Measurements from ENCODE around the gene LY6G6F.

The LY6G6F gene

DNA sequence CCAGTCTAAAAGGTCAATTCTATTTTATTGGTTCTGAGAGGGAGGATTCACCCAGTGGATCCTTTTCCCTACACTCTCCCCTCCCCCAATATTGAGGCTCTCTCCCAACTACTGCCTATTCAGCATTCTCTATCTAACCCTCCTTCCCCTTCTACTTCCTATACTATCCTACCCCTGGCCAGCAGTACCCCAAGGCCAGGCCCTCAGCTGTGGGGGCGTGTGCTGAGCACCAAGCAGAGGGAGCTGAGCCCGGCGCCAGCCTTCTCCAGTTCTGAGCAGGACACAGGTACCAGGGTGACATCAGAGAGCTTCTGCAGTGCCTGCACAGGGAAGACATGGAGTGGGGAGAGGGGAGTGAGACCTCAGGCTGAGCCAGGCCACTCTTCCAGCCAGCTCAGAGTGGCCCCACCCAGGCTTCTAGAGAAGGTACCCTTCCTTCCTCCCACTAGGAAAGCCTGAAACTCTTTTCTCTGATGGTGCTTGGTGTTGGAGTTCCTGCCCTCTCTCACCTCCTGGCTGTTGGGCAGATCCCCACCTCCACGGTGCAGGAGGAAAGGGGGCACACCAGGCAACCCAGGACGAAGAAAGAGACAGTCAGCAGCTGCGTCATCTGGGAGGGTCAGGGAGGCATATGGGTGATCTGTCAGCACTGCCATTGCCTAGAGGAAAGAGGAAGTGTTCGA lies 20.5 kb downstream of the LY6G6F start:
- DNase-seq, result no peak

DNA sequence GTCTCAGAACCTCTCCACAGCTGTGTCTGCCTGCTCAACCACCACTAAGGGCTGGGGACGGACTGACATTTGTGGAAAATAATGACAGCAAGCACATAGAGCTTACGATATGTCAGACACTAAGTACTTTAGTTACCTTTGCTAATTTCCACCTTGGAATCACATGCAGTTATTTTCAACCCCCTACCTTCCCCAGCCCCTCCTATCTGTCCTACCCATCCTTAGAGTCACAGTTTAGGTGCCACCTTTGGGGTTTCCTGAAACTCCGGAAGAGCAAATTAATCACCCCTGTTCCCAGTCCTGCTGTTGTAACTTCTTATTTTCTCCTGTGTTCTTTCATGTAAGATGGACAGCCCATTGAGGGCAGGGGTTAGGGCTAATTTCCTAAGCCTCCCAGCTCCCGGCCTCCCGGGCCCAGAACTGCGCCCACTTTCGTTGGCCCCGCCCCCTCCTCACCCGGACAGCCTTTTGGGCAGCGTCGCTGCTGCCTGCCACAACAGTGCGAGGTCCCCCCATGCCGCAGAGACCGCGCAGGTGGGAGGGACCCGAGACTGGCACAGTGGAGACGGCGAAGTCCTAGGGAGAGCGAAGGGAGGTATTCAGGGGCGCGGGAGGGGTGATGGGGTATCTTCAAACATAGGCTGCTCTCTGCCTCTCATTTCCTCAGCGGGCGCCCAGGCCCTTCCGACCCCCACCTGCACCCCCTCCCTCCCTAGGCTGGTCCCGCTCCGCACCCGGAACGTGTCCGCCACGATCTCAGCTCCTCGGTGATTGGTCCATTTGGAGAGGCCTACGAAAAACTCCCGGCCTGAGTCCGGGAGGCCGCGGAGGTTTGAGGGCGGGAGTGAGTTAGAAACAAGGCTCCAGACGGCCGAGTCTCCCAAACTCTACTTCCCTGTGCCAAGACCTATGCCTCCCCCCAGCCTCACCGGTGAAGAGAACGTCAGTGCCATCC lies 21.3 kb downstream of the LY6G6F start:
- no peak for DNase-seq

DNA sequence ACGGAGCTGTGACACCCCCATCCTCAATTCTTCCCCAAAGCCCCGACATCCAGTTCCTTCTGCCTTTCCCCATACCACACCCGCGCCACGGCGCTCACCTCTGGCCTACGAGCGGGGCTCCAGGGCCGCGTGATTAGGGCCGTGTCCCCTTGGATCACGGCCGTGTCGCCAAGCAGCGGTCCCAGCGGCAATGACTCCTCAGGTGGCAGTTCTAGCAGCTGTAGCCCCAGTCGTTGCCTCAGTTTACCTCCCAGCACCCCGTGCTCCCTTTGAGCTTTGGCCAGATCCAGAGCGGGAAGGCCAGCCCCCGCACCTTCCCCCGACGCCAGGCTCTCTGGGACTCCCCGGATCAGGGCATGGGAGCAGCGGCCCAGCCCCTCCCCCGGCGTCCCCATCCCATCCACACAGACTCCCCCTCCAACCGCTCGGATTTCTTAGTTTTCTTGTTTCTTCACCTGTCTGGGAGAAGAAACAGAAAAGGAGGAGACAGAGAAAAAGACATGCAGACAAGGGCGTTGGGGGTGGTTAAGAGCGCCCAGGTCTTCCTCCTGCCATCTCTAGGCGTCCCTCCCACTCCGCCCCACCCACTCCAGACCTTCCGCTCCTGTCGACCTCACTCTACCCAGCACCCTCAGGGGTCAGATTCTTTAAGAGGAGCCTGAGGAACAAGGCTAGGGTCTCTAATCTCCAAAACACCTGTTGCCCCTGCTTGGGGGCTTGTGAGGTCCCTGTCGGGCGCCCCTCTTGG lies 22.3 kb downstream of the LY6G6F start, which contains the start of gene DDAH2:
TSS of gene DDAH2 (minus strand) at position 533 of the 748 bp plus-strand sequence. CDS start at position 395, 138 bp downstream.
- DNase-seq, result no peak

DNA sequence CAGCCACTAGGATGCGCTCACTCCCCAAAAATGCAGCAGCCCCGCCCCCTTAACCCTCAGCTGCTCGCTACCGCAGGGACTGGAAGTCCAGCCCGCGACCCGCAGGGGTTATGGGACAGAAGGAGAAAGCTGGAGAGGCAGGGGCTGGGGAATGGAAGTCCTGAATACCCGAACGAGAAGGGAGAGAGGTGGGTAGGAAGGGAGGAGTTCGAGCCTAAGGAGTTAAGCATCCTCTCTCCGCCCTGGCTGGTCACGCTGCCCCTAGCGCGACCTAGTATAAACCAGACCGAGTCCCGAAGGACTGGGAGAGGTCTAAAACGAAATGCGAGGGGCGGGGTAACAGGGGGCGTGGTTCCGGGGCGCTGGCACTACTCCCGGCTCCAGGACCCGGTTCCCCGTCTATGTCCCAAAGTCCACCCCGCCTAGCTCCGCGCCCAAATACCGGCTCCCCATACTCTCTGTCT lies 22.9 kb downstream of the LY6G6F start:
- peak; percentile 35 for DNase-seq

DNA sequence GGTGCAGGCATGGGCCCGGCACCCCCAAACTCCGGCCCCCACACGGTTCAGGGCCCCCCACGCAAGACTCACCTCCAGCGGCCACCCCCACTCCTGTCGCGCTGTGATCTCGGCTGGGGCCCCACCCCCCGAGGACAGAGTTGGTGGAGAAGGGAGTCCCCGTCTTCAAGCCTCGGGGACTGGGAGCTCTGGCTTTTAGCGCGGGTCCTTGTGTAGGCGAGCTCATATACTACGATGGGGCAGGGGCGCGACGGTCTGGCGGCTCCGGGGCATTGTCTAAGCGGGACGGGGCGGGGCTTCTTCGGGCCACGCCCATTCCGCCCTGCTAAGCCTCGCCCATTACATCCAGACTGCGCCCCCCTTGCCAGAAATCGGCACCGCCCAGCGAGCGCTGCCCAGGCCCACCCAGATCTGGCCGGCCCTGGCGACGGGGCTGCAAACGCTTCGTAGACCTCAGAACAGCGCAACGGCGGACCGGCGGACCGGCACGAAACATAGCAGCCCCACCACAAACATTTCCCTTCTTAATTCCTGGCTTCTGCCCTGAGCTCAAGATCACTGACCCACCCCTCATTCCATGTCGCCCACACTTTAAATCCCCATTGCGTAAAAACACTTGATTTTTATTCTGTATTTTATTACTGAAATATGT lies 23.4 kb downstream of the LY6G6F start:
- DNase-seq, result no peak

DNA sequence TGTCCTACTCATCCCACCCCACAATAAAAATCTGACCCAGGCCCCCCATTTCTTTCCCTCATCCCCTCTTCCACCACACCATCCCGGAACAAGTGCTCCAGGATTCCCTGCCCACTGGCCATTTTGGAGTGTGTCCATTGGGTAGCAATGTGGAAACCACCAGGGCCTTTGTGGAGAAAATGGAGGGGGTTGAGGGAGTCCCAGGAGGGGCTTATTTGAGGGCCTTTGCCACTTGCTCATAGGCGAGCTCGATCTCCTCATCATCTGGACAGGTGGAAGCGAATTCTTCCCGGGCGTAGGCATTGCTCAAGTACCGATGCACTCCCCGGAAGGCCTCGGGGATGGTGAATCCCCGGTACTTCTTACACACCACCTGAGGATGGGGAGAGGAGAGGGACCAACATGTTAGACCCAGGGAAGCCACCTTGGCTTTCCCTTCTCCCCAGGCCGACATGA lies 24.0 kb downstream of the LY6G6F start:
- no peak for DNase-seq

DNA sequence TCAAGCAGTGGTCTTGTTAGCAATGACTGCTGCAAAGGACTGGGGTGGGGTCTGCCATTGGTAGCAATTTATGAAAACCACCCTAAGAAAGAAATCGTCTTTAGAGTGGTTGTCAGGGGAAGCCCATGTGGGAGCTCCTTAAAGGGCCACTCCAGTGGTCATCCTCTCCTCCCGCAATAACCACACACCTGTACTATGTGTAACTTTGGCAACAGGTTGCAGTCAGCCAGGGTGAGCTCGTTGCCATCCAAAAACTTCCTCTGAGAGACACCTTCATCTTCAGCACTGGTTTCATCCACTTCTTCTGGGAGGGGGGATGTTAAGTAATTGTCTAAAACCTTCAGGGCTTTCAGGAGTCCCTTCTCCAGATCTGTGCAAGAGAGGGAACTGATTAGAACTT lies 25.4 kb downstream of the LY6G6F start:
- DNase-seq, result no peak

DNA sequence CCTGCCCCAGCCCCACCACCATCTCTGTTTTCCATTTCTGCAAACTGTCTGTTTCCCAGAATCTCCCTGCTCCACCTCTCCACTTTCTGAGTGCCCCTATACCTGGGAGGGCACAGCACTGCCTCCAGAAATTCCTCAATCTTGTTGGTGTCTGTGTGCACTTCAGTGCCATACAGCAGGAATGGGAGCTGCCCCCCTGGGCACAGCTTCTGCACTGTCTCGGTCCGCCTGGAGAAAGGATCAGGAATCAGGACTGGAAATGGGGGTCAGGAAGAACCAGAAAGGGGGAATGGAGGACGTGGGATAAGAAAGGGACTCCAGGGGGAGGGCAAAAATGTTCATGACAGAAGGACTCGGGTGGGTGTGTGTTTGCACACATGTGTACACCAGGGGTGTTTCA lies 27.1 kb downstream of the LY6G6F start:
- DNase-seq, result no peak

DNA sequence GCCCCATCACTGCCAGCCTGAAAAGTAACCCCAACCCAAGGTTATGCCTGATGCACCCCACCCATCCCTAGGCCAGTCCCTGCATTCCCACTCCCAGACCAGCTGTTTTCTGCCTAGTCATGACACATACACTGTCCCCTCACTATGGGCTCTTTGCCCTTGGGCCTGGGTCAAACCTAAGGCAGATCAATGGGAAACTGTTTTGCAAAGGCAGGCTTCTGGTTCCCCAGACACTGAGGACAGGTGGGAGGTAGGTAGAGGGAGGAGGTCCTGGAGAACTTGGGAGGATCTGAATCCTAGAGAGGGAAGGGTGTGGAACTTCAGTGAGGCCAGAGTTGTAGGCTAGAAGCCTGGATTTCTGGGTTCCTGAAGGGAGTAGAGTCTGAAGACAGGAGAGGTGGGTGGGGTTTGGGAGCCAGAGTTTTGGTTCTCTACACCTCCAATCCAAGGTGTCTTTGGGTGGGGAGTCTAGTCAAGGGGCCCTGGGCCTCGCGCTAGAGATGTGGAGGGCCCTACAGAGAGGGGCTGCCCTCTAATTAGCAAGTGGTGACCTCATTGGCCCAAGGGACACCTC lies 27.7 kb downstream of the LY6G6F start:
- no peak for DNase-seq

DNA sequence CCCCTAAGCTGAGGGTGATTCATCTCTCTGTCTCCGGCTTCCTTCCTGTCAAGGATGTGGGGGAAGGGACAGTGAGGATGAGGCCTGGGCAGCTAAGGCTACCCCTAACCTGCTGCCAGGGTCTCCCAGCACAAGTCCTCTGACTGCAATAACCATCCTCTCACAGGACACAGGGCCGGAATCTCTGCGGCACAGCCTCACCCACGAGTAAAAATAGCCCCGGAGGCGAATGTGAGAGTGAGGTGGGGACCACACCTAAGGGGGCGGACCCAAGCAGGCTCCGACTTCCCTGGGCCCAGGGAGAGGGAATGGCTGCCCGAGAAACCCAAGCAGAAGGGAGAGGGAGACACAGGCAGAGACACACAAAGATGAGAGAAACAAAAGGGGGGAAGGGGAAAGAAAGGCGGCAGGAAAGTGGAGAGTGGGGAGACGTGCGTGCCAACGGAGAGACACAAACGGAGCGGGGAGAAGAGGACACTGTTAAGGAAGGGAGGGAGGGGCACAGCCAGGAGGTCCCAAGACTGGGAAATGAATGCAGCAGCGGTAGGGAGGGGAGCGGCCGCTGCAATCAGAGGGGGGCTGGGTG lies 28.2 kb downstream of the LY6G6F start:
- no peak for DNase-seq

DNA sequence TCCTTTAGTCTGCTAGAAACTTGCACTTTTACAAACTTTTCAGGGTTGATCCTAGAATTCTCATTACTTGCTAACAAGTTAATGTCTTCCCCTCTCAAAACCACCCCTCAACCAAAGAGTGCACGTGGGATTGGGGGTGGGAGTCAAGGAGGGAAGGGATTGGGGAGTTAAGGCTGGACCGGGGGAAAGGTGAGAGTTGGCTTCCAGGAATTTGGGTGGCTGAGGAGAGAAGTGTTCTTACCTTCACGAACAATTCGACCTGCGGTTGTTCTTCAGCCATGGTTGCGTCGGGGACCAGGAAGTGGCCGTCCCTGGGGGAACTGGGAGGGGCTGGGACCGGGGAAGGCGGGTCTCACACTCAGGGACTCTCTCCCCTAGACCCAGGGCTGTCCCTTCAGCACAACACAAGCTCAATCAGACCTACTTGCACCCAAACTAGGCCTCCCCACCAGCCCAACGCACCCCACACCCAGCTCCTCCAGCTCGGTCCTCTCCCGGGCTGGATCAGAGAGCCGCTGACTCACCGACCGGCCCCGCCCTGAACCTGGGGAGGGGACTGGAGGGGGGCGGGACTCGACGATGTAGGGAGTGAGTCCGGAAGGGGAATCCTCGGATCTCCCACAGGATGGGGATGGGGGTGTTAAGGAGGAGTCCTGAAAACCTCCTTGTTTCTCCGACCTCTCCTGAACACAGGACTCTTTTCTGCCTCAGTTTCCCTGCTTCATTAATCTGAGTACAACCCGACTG lies 29.5 kb downstream of the LY6G6F start, which contains the start of gene CLIC1:
TSS of gene CLIC1 (minus strand) at position 510 of the 747 bp plus-strand sequence. CDS start at position 280, 230 bp downstream.
- DNase-seq, result peak; percentile 61

DNA sequence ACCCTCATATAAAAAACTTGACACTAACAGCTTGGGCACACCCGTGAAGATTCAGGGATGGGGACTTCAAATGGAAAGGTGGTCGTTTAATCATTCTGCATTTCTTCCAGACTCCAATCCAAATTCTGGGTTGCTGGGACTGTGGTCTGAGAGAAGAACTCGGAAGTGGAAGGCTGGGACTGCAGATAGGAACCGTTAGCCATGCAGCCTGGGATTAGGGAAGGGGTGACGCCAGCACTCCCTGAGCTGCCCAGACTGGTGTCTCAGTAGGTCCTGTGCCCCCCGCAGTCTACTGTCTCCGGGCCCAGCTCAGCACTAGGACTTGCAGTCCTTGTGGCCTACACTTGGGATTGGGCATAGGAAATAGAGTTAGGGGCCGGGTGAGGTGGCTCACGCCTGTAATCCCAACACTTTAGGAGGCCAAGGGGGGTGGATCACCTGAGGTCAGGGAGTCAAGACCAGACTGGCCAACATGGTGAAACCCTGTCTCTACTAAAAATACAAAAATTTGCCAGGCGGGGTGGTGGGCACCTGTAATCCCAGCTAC lies 30.2 kb downstream of the LY6G6F start:
- DNase-seq, result no peak

DNA sequence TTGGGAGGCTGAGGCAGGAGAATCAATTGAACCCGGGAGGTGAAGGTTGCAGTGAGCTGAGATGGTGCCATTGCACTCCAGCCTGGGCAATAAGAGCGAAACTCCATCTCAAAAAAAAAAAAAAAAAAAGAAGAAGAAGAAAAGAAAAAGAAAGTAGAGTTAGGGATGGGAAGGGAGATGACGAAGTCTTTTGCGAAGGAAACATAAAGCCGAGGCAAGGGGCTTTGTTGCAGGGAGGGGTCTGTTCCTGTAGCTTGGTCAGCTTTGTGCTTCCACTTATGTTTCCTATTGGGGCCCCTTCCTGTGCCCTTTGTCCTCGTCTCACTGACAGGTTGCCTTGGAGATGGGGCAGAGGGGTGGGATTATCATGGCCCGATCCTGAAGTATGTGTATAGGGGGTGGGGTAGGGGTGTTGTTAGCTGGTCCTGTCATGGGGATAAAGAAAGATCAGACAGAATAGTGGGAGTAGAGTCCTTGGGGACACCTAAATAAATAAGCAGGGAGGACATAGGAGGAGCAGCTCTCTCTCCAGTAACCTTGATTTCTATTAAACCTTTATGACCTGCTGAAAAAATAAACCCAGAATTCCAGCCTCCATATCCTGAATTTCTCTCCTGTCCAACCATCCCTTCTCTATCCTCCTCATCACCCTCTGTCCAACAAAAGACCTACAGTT lies 30.8 kb downstream of the LY6G6F start:
- DNase-seq, result no peak

DNA sequence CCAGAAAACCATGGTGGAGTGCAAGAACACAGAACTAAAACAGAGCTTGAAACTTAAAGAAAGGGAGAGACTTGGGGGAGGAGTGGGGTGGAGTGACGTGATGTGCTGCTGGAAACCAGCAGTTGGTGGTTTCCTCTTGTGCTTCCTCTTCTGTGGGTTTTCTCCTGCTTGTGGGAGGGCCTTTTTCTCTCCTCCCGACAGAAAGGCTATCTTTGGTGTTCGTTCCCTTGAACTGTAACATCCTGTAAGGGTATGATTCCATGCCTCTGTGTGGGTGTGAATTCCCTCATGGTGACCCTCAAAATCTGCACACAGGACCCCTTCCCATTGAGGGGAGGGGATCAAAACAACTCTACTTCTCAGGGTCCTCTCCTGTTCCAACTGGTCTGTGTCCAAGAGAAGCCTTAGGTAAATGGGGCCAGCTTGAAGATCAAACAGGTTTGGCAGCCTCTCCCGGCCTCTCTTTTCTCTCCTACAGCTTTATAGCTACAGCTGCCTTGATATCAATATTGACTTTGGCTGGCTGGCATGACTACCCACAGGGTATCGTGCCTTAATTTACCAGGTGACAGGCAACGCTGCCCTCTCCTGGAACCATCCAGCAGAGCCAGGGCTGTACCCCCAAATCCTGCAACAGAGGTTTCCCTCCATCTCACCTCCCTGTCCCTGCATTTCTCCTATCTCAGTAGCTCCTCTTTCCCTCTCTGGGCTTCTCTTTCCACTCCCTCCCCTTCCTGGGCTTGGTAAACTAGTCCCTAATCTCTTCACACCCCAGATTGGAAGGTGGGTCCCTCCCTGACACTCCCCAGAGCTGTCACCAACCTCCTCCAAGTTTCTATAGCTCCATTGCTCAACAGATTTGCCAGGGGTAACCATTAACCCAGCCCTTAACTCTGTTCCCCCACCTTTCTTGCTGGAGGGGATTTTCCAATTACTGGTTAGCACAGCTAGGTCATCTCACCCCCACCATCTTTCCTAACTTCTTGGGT lies 31.6 kb downstream of the LY6G6F start:
- no peak for DNase-seq

DNA sequence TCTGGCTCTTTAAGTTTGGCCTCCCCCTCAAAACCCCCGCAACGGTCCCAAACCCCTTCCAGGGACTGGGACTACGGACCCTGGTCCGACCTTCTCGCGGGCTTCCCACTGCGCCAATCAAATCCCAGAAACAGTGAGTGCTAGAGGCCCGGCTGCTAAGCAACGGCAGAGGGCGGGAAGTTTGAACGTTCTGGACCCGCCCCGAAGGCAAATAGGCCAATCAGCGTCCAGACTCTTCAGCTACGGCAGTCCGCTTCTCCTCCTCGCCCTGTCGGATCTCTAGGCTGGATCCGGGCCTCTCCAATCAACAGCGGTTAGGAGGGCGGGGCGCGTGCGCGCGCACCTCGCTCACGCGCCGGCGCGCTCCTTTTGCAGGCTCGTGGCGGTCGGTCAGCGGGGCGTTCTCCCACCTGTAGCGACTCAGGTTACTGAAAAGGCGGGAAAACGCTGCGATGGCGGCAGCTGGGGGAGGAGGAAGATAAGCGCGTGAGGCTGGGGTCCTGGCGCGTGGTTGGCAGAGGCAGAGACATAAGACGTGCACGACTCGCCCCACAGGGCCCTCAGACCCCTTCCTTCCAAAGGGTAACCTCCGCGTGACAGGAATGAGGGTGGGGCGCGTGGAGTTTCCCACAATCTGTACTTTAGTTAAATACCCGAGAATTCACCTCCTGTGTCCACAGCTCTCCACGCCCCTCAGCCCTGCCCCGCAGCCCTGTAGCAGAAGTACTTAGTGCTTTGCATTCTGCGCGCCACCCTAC lies 33.2 kb downstream of the LY6G6F start, which contains the start of gene MSH5:
TSS of gene MSH5 (plus strand) at position 367 of the 758 bp plus-strand sequence. CDS start 462 bp downstream, outside the sequence.
- DNase-seq, result peak; percentile 98

DNA sequence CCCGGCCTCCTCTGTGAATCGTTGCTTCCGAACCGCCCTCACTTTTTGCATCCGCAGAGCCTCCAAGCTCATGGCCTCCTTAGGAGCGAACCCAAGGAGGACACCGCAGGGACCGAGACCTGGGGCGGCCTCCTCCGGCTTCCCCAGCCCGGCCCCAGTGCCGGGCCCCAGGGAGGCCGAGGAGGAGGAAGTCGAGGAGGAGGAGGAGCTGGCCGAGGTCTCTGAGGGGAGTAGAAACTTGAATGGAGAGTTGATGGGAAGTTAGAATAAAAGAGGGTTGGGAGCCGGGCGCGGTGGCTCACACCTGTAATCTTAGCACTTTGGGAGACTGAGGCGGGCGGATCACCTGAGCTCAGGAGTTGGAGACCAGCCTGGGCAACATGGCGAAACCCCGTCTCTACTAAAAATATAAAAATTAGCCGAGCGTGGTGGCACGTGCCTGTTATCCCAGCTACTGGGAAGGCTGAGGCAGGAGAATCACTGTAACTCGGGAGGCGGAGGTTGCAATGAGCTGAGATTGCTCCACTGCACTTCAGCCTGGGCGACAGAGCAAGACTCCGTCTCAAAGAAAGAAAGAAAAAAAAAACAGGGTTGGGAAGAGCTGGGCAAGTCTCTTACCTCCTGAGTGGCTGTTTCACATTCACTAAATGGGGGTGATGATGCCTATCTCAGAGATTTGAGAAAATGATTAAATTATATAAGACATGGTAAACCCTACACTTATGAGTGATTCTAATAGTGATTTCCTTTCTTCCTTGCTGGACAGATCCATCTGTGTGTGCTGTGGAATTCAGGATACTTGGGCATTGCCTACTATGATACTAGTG lies 33.9 kb downstream of the LY6G6F start:
- no peak for DNase-seq

DNA sequence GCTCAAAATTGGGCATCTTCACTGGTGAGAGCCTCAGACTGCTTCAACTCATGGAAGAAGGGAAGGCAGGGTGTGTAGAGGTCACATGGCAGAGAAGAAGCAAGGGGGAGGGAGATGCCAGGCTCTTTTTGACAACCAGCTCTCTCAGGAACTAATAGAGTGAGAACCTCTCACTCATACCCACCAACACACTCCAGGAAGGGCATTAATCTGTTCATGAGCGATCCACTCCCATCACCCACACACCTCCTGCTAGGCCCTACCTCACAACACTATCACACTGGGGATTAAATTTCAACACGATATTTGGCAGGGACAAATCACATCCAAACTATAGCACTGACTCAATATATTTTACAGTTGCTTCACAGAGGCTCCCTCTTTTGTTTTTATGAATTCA lies 35.1 kb downstream of the LY6G6F start:
- no peak for DNase-seq
